ENCODE results near the gene RABL3. TPM values are rescaled to one million over a fixed set of nuclear protein-coding genes. Genes with fewer than 3 reads are reported as not detected.

Gene RABL3
- total and polyA plus RNA-seq, 2 of the 13 experiments (the other 11 are each of a cell fraction or from before 2014, with no cell fraction given): 4.8 to 31.9 TPM

GRCh38 chr3:120742849-120743365 is 591 bp upstream of the RABL3 start (continued):
- TF ChIP-seq HHEX (CRISPR knock-in tag; IDR thresholded peaks at IDR 0.05) (no peak), SALL2 (CRISPR knock-in tag; IDR thresholded peaks at IDR 0.05) (no peak), ARNT2 (CRISPR knock-in tag; IDR thresholded peaks at IDR 0.05; ENCODE audit: low read depth) (no peak; the same call in 1 of the 2 replicates), MXD3 (CRISPR knock-in tag; IDR thresholded peaks at IDR 0.05) (no peak), ZNF567 (CRISPR knock-in tag; IDR thresholded peaks at IDR 0.05; ENCODE audit: borderline replicate concordance) (no peak), ZFP90 (CRISPR knock-in tag; IDR thresholded peaks at IDR 0.05; ENCODE audit: borderline replicate concordance) (no peak), ZNF83 (CRISPR knock-in tag; IDR thresholded peaks at IDR 0.05; ENCODE audit: borderline replicate concordance) (no peak), ZBTB4 (CRISPR knock-in tag; IDR thresholded peaks at IDR 0.05; ENCODE audit: borderline replicate concordance) (no peak), PLSCR1 (CRISPR knock-in tag; IDR thresholded peaks at IDR 0.05; ENCODE audit: borderline replicate concordance) (no peak), MTF1 (CRISPR knock-in tag; IDR thresholded peaks at IDR 0.05) (no peak), ZNF660 (CRISPR knock-in tag; IDR thresholded peaks at IDR 0.05; ENCODE audit: borderline replicate concordance, low read depth) (no peak), NR2F1 (CRISPR knock-in tag; IDR thresholded peaks at IDR 0.05) (peak in 1 of 2 experiments; percentile 37; a peak in 1 of 4 replicates), SRY (CRISPR knock-in tag; IDR thresholded peaks at IDR 0.05) (0 out of 2 replicates have a peak, but pooled peaks have one; percentile 18), HIC2 (CRISPR knock-in tag; IDR thresholded peaks at IDR 0.05; ENCODE audit: low read depth) (no peak), BORCS8-MEF2B (CRISPR knock-in tag; IDR thresholded peaks at IDR 0.05) (no peak), NFE2 (CRISPR knock-in tag; IDR thresholded peaks at IDR 0.05) (no peak), ARID5B (CRISPR knock-in tag; IDR thresholded peaks at IDR 0.05) (no peak; the same call in 1 of the 2 replicates), FOXP1 (IDR thresholded peaks at IDR 0.05) (no peak), FOXP1 (CRISPR knock-in tag; IDR thresholded peaks at IDR 0.05) (no peak), IKZF1 (IDR thresholded peaks at IDR 0.05) (no peak), DR1 (CRISPR knock-in tag; IDR thresholded peaks at IDR 0.05) (no peak; the same call in 1 of the 2 replicates)

Measured in HepG2 (cell line).